Neural progenitor cell (in vitro differentiated cells): ENCODE results near the gene FANCM.

ENCODE experiments used
- CTCF ChIP-seq: fragments of 200-600 bp; sonication (generic); IDR thresholded peaks from 2 replicates; pipeline ENCODE4 v1.5.1; 2017; ENCODE audit warnings: antibody characterized with exemption, mild to moderate bottlenecking
- EZH2phosphoT487 ChIP-seq: fragments of 200-600 bp; sonication (generic); IDR thresholded peaks from 2 replicates; pipeline ENCODE4 v1.6.1; 2017; ENCODE audit warnings: antibody characterized with exemption

- TF ChIP-seq CTCF (no peak), EZH2phosphoT487 (no peak)
These were observed 13.9 kb downstream of the FANCM start for GRCh38 chr14:45149602-45150001.
